HCT116 (cell line): ENCODE measurements around the gene MBP.

Experiments used
- EGR1 ChIP-seq: IDR thresholded peaks from 2 replicates; pipeline ENCODE4 v1.6.1; 2012; ENCODE audit warnings: low read depth
- EZH2 ChIP-seq: fragments of 200-600 bp; sonication (generic); IDR thresholded peaks from 2 replicates; pipeline ENCODE4 v1.6.1; 2017; ENCODE audit warnings: antibody characterized with exemption, mixed run types
- POLR2A ChIP-seq: IDR thresholded peaks from 2 replicates; pipeline ENCODE4 v1.7.0; 2011; ENCODE audit warnings: borderline replicate concordance; ENCODE audit not compliant: insufficient read depth, insufficient read length; ENCODE audit errors: extremely low read depth
- POLR2AphosphoS5 ChIP-seq: IDR thresholded peaks from 2 replicates; pipeline ENCODE4 v1.6.1; 2011; ENCODE audit warnings: mild to moderate bottlenecking, low read depth, low read length, moderate library complexity
- SIN3A ChIP-seq: IDR thresholded peaks from 2 replicates; pipeline ENCODE4 v1.6.1; 2012; ENCODE audit warnings: low read depth
- SP1 ChIP-seq: IDR thresholded peaks from 2 replicates; pipeline ENCODE4 v1.6.1; 2012; ENCODE audit warnings: low read depth
- YY1 ChIP-seq: IDR thresholded peaks from 2 replicates; pipeline ENCODE4 v1.6.1; 2011; ENCODE audit warnings: low read length, low read depth, moderate library complexity, mild to moderate bottlenecking; ENCODE audit not compliant: insufficient replicate concordance; ENCODE audit errors: extremely low read depth
- TF ChIP-seq, protein P1 (sequence below), 3 experiments: fragments of 200-600 bp in 1 of 3; sonication (generic) in 1 of 3; IDR thresholded peaks in 2 of 3; conservative IDR thresholded peaks in 1 of 3; 2 replicates each; pipeline ENCODE4 v1.5.1; 2012 to 2017; ENCODE audit warnings: low read depth in 2 of 3, low read length in 2 of 3, antibody characterized with exemption in 1 of 3, borderline replicate concordance in 1 of 3, control low read depth in 1 of 3, mild to moderate bottlenecking in 1 of 3, mixed read lengths in 1 of 3, mixed run types in 1 of 3, moderate library complexity in 1 of 3; ENCODE audit not compliant: insufficient read depth in 1 of 3
- TF ChIP-seq, protein P2 (sequence below): IDR thresholded peaks from 2 replicates; pipeline ENCODE4 v1.6.1; 2012; ENCODE audit warnings: low read depth

DNA sequence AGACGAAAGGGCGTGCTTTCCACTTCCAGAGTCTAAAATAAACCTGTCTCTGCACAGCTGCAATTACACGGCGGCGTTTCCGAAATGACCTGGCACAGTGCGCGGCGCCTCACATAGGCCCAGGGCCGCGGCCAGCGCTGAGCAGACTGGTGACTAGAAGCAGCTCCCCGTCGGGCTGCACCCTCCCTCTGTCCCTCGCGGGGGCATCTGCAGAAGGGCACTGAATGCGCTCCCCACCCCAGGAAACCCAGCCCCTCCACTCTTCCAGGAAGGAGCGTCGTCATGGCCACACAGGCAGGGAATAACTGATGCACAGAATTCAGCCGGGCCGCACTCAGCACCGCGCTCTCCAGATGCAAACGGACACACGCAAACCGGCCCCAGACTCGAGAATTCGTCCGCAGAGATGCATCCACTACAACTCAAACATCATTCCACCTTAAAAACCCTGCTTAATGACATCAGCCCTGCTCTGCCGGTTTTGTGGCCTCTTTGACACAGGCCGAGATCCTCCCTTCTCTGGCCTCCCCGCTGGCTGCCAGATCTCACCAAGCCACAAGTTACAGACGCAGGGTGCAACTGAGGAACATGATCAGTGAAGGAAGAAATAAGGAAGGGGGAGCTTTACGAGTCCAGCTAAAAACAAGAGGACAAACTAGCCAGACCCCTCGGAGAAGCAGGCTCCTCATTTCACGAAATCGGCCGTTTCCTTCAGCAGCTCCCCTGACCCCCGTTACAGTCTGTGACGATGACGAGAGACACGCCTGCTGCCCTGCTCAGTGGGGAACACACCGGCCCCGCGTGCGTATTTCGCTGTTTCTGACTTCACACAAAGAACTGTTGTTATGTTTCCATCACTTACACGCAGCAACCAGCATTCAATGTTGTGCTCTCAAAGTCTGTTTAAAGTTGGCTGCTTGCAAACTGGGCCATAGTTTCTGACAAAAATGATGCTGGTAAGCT lies 40.2 kb downstream of the MBP start:
- TF ChIP-seq, protein P1, sequence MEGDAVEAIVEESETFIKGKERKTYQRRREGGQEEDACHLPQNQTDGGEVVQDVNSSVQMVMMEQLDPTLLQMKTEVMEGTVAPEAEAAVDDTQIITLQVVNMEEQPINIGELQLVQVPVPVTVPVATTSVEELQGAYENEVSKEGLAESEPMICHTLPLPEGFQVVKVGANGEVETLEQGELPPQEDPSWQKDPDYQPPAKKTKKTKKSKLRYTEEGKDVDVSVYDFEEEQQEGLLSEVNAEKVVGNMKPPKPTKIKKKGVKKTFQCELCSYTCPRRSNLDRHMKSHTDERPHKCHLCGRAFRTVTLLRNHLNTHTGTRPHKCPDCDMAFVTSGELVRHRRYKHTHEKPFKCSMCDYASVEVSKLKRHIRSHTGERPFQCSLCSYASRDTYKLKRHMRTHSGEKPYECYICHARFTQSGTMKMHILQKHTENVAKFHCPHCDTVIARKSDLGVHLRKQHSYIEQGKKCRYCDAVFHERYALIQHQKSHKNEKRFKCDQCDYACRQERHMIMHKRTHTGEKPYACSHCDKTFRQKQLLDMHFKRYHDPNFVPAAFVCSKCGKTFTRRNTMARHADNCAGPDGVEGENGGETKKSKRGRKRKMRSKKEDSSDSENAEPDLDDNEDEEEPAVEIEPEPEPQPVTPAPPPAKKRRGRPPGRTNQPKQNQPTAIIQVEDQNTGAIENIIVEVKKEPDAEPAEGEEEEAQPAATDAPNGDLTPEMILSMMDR (IDR thresholded peaks at IDR 0.05 in 2 of 3, conservative IDR thresholded peaks at IDR 0.05 in 1 of 3; ENCODE audit: borderline replicate concordance in 1 of 3, insufficient read depth in 1 of 3, low read depth in 2 of 3, low read length in 2 of 3): no peak
- no peak for TF ChIP-seq YY1
- no peak for TF ChIP-seq EZH2
- no peak for TF ChIP-seq POLR2AphosphoS5
- TF ChIP-seq SIN3A: no peak
- TF ChIP-seq POLR2A: no peak
- TF ChIP-seq, protein P2, sequence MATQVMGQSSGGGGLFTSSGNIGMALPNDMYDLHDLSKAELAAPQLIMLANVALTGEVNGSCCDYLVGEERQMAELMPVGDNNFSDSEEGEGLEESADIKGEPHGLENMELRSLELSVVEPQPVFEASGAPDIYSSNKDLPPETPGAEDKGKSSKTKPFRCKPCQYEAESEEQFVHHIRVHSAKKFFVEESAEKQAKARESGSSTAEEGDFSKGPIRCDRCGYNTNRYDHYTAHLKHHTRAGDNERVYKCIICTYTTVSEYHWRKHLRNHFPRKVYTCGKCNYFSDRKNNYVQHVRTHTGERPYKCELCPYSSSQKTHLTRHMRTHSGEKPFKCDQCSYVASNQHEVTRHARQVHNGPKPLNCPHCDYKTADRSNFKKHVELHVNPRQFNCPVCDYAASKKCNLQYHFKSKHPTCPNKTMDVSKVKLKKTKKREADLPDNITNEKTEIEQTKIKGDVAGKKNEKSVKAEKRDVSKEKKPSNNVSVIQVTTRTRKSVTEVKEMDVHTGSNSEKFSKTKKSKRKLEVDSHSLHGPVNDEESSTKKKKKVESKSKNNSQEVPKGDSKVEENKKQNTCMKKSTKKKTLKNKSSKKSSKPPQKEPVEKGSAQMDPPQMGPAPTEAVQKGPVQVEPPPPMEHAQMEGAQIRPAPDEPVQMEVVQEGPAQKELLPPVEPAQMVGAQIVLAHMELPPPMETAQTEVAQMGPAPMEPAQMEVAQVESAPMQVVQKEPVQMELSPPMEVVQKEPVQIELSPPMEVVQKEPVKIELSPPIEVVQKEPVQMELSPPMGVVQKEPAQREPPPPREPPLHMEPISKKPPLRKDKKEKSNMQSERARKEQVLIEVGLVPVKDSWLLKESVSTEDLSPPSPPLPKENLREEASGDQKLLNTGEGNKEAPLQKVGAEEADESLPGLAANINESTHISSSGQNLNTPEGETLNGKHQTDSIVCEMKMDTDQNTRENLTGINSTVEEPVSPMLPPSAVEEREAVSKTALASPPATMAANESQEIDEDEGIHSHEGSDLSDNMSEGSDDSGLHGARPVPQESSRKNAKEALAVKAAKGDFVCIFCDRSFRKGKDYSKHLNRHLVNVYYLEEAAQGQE: no peak
- TF ChIP-seq EGR1: no peak
- no peak for TF ChIP-seq SP1
